Gastrocnemius medialis (tissue), 4 donors: Measurements from ENCODE around the gene UTP4.
"Not testable (repeated sequence)": the region's sequence is repeated elsewhere in the genome, so short reads cannot be mapped to it uniquely, and the experiment has no call there.

ENCODE experiments used
- POLR2A ChIP-seq, 2 donors: fragments of 450-650 bp; IDR thresholded peaks; one replicate each; pipeline ENCODE4 v1.6.1; 2017; ENCODE audit warnings: antibody characterized with exemption in 2 of 2, mild to moderate bottlenecking in 2 of 2, moderate library complexity in 2 of 2
- TF ChIP-seq, protein P1 (sequence below), 5 experiments: fragments of 450-650 bp in 3 of 5; fragments of 200-600 bp in 2 of 5; sonication (generic) in 2 of 5; IDR thresholded peaks in 4 of 5; conservative IDR thresholded peaks in 1 of 5; 1 replicate in 4 of 5; 2 replicates in 1 of 5; pipeline ENCODE4 v1.5.1; 2016 to 2019; ENCODE audit warnings: antibody characterized with exemption in 5 of 5, mild to moderate bottlenecking in 3 of 5, moderate library complexity in 3 of 5

DNA sequence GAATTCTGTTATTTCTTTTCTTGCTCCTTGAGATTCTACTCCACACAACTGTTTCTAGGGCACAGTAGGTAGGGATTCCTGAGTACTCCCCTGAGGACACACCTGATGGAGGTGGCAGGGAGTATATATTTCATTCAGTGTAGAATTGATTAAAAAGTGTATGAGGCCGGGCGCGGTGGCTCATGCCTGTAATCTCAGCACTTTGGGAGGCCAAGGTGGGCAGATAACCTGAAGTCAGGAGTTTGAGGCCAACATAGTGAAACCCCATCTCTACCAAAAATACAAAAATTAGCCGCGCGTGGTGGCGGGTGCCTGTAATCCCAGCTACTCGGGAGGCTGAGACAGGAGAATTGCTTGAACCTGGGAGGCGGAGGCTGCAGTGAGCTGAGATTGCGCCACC, 5.6 kb upstream of the UTP4 start:
- TF ChIP-seq, protein P1, sequence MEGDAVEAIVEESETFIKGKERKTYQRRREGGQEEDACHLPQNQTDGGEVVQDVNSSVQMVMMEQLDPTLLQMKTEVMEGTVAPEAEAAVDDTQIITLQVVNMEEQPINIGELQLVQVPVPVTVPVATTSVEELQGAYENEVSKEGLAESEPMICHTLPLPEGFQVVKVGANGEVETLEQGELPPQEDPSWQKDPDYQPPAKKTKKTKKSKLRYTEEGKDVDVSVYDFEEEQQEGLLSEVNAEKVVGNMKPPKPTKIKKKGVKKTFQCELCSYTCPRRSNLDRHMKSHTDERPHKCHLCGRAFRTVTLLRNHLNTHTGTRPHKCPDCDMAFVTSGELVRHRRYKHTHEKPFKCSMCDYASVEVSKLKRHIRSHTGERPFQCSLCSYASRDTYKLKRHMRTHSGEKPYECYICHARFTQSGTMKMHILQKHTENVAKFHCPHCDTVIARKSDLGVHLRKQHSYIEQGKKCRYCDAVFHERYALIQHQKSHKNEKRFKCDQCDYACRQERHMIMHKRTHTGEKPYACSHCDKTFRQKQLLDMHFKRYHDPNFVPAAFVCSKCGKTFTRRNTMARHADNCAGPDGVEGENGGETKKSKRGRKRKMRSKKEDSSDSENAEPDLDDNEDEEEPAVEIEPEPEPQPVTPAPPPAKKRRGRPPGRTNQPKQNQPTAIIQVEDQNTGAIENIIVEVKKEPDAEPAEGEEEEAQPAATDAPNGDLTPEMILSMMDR (IDR thresholded peaks at IDR 0.05 in 4 of 5, conservative IDR thresholded peaks at IDR 0.05 in 1 of 5) = not testable (repeated sequence)
- not testable (repeated sequence) for TF ChIP-seq POLR2A (IDR thresholded peaks at IDR 0.05)
